H1 (cell line): Measurements from ENCODE around the gene CD38. TPM values are rescaled to one million over a fixed set of nuclear protein-coding genes. Genes with fewer than 3 reads are reported as not detected.

Experiments used
- CTCF ChIA-PET: fragments of 300-600 bp; sonication (Branson Sonifier 250); formaldehyde crosslinking; loops from one replicate; lab custom pipeline; 2021; ENCODE audit not compliant: partially characterized antibody; lab: Charles Lee
- POLR2A ChIA-PET: fragments of 300-600 bp; sonication (Branson Sonifier 250); formaldehyde crosslinking; loops from one replicate; lab custom pipeline; 2021; ENCODE audit warnings: inconsistent platforms; ENCODE audit not compliant: partially characterized antibody; lab: Charles Lee
- DNase-seq, 2 experiments: peaks; one replicate each; pipeline versions ENCODE4 v3.0.0 to v3.0.0-alpha.2; 2010 to 2022; ENCODE audit warnings: low spot score in 2 of 2, low read depth in 1 of 2, mixed read lengths in 1 of 2
- FAIRE-seq: peaks from 2 replicates; lab custom pipeline; 2011; peaks lifted over from hg19 to GRCh38; lab: Jason Lieb, UNC
- H2AFZ ChIP-seq: 2 replicates; pipeline ENCODE4 v1.8.1; 2012; ENCODE audit warnings: low read length, inconsistent platforms
- H2AK5ac ChIP-seq: 2 replicates; pipeline ENCODE4 v1.6.1; 2013; ENCODE audit warnings: low read depth, low read length
- H2BK120ac ChIP-seq: replicated peaks from 2 replicates; pipeline ENCODE3; 2013; ENCODE audit warnings: low read depth, low read length, inconsistent platforms
- H2BK12ac ChIP-seq: 2 replicates; pipeline ENCODE4 v1.6.1; 2013; ENCODE audit warnings: low read depth, low read length
- H2BK15ac ChIP-seq: 2 replicates; pipeline ENCODE4 v1.6.1; 2013; ENCODE audit warnings: low read length
- H2BK20ac ChIP-seq: 2 replicates; pipeline ENCODE4 v1.6.1; 2013; ENCODE audit warnings: low read length
- H2BK5ac ChIP-seq: 2 replicates; pipeline ENCODE4 v1.6.1; 2013; ENCODE audit warnings: low read depth, low read length
- H3K14ac ChIP-seq: 2 replicates; pipeline ENCODE4 v1.6.1; 2013; ENCODE audit warnings: inconsistent platforms; ENCODE audit not compliant: insufficient read length
- H3K18ac ChIP-seq: 2 replicates; pipeline ENCODE4 v1.6.1; 2013; ENCODE audit warnings: low read length; ENCODE audit errors: extremely low read depth
- H3K23ac ChIP-seq: 2 replicates; pipeline ENCODE4 v1.6.1; 2013; ENCODE audit warnings: inconsistent platforms; ENCODE audit not compliant: insufficient read length
- H3K23me2 ChIP-seq: 2 replicates; pipeline ENCODE4 v1.6.1; 2013; ENCODE audit warnings: low read depth, low read length
- H3K27ac ChIP-seq: 2 replicates; pipeline ENCODE4 v1.6.1; 2011; ENCODE audit warnings: low read depth, low read length, inconsistent platforms
- H3K27me3 ChIP-seq, 4 experiments: replicated peaks in 1 of 4; 1 replicate in 1 of 4; 2 replicates in 3 of 4; pipeline versions ENCODE4 v1.6.1 to v1.8.1; 2011 to 2013; ENCODE audit warnings: low read length in 3 of 4, mild to moderate bottlenecking in 3 of 4, inconsistent platforms in 2 of 4, mixed read lengths in 2 of 4, moderate library complexity in 1 of 4; ENCODE audit not compliant: control insufficient read depth in 3 of 4, insufficient read depth in 3 of 4; ENCODE audit errors: extremely low read depth in 1 of 4
- H3K36me3 ChIP-seq, 4 experiments: 2 replicates each; pipeline versions ENCODE4 v1.6.1 to v1.8.1; 2011 to 2013; ENCODE audit warnings: mild to moderate bottlenecking in 4 of 4, low read length in 3 of 4, moderate library complexity in 2 of 4, control low read depth in 1 of 4, inconsistent platforms in 1 of 4; ENCODE audit not compliant: insufficient read depth in 4 of 4, control insufficient read depth in 2 of 4
- H3K4ac ChIP-seq: replicated peaks from 2 replicates; pipeline ENCODE3; 2013; ENCODE audit warnings: low read length, low read depth, mixed read lengths, inconsistent platforms; ENCODE audit not compliant: insufficient read length
- H3K4me1 ChIP-seq, 4 experiments: replicated peaks in 1 of 4; 1 replicate in 1 of 4; 2 replicates in 3 of 4; pipeline versions ENCODE4 v1.6.1 to v1.8.1; 2011 to 2013; ENCODE audit warnings: low read length in 3 of 4, inconsistent platforms in 2 of 4, mixed read lengths in 1 of 4; ENCODE audit not compliant: insufficient read depth in 4 of 4, control insufficient read depth in 3 of 4
- H3K4me2 ChIP-seq, 2 experiments: 2 replicates each; pipeline versions ENCODE4 v1.6.1 to v1.8.1; 2011 to 2013; ENCODE audit warnings: low read depth in 2 of 2, low read length in 2 of 2, control low read depth in 1 of 2, inconsistent platforms in 1 of 2, mild to moderate bottlenecking in 1 of 2; ENCODE audit not compliant: insufficient read depth in 1 of 2
- H3K4me3 ChIP-seq, 4 experiments: fragments of 200-600, 300-600 bp in 1 of 4; sonication (generic), shearing (Covaris generic), sonication (Bioruptor Twin) in 1 of 4; 2 replicates each; pipeline versions ENCODE4 v1.5.1 to v1.8.1; 2011 to 2016; ENCODE audit warnings: low read length in 4 of 4, low read depth in 3 of 4, control low read depth in 2 of 4, inconsistent platforms in 2 of 4, mild to moderate bottlenecking in 2 of 4, mixed read lengths in 1 of 4, moderate library complexity in 1 of 4; ENCODE audit not compliant: insufficient read depth in 2 of 4; ENCODE audit errors: extremely low read depth in 1 of 4
- H3K56ac ChIP-seq: replicated peaks from 2 replicates; pipeline ENCODE3; 2013; ENCODE audit warnings: low read depth, mild to moderate bottlenecking, mixed read lengths, low read length, inconsistent platforms; ENCODE audit not compliant: insufficient read length
- H3K79me1 ChIP-seq: 2 replicates; pipeline ENCODE4 v1.6.1; 2013; ENCODE audit warnings: low read depth, low read length, control low read depth
- H3K79me2 ChIP-seq, 2 experiments: 2 replicates each; pipeline versions ENCODE4 v1.6.1 to v1.8.1; 2012 to 2013; ENCODE audit warnings: low read length in 2 of 2, mild to moderate bottlenecking in 2 of 2, inconsistent platforms in 1 of 2; ENCODE audit not compliant: insufficient read depth in 2 of 2, control insufficient read depth in 1 of 2
- H3K9ac ChIP-seq, 4 experiments: replicated peaks in 1 of 4; 1 replicate in 1 of 4; 2 replicates in 3 of 4; pipeline versions ENCODE4 v1.6.1 to v1.8.1; 2011 to 2013; ENCODE audit warnings: low read depth in 3 of 4, low read length in 3 of 4, control low read depth in 2 of 4, mild to moderate bottlenecking in 2 of 4, moderate library complexity in 2 of 4, inconsistent platforms in 1 of 4; ENCODE audit errors: extremely low read depth in 1 of 4
- H3K9me3 ChIP-seq, 2 experiments: 2 replicates each; pipeline versions ENCODE4 v1.6.1 to v1.8.1; 2012 to 2013; ENCODE audit warnings: mild to moderate bottlenecking in 2 of 2, moderate library complexity in 2 of 2, control low read depth in 1 of 2, inconsistent platforms in 1 of 2, low read depth in 1 of 2, low read length in 1 of 2, mixed read lengths in 1 of 2; ENCODE audit not compliant: insufficient read depth in 2 of 2
- H4K20me1 ChIP-seq, 2 experiments: replicated peaks in 1 of 2; 2 replicates each; pipeline versions ENCODE3 to v1.8.1; 2011 to 2013; ENCODE audit warnings: inconsistent platforms in 2 of 2, low read length in 2 of 2, mild to moderate bottlenecking in 1 of 2; ENCODE audit not compliant: insufficient read depth in 2 of 2, control insufficient read depth in 1 of 2
- H4K5ac ChIP-seq: 2 replicates; pipeline ENCODE4 v1.6.1; 2013; ENCODE audit warnings: low read length, low read depth, mixed read lengths, inconsistent platforms; ENCODE audit not compliant: insufficient read length
- H4K8ac ChIP-seq: 2 replicates; pipeline ENCODE4 v1.8.0; 2013; ENCODE audit warnings: mild to moderate bottlenecking, moderate library complexity, low read length, inconsistent platforms; ENCODE audit not compliant: insufficient read depth; ENCODE audit errors: extremely low read depth
- H4K91ac ChIP-seq: replicated peaks from 2 replicates; pipeline ENCODE3; 2013; ENCODE audit warnings: low read length, mixed read lengths, inconsistent platforms; ENCODE audit not compliant: insufficient read length
- BCL11A ChIP-seq, 2 experiments: IDR thresholded peaks; one replicate each; pipeline ENCODE4 v1.6.1; 2011; ENCODE audit warnings: low read depth in 2 of 2, low read length in 2 of 2, mild to moderate bottlenecking in 2 of 2
- CTCF ChIP-seq, 3 experiments: IDR thresholded peaks; 1 replicate in 2 of 3; 2 replicates in 1 of 3; pipeline versions ENCODE4 v1.5.1 to v1.6.1; 2011; ENCODE audit warnings: low read length in 3 of 3, mild to moderate bottlenecking in 3 of 3, inconsistent platforms in 2 of 3, low read depth in 1 of 3, moderate library complexity in 1 of 3; ENCODE audit not compliant: insufficient read depth in 1 of 3; ENCODE audit errors: control extremely low read depth in 1 of 3
- EGR1 ChIP-seq: IDR thresholded peaks from 2 replicates; pipeline ENCODE4 v1.6.1; 2011; ENCODE audit warnings: low read depth, low read length, borderline replicate concordance
- GTF2F1 ChIP-seq: IDR thresholded peaks from 2 replicates; pipeline ENCODE4 v1.6.1; 2012; ENCODE audit warnings: low read depth, low read length, improper control_type of control experiment, borderline replicate concordance
- HDAC2 ChIP-seq, 2 experiments: fragments of 300-600 bp in 1 of 2; sonication (generic) in 1 of 2; IDR thresholded peaks; 2 replicates each; pipeline ENCODE4 v1.6.1; 2011 to 2012; ENCODE audit warnings: low read depth in 2 of 2, low read length in 2 of 2, mild to moderate bottlenecking in 2 of 2, moderate library complexity in 2 of 2, borderline replicate concordance in 1 of 2, inconsistent platforms in 1 of 2
- HDAC6 ChIP-seq: IDR thresholded peaks from one replicate; pipeline ENCODE4 v1.7.1; 2012; ENCODE audit warnings: low read depth, mild to moderate bottlenecking, inconsistent platforms, low read length, moderate library complexity
- RNF2 ChIP-seq: fragments of 200-900, 300-1000 bp; sonication (generic); IDR thresholded peaks from 2 replicates; pipeline ENCODE4 v1.7.1; 2016; ENCODE audit warnings: borderline replicate concordance, low read depth, mild to moderate bottlenecking, antibody characterized with exemption, low read length; ENCODE audit not compliant: poor library complexity, severe bottlenecking; ENCODE audit errors: missing control alignments
- SIRT6 ChIP-seq: IDR thresholded peaks from one replicate; pipeline ENCODE4 v1.7.1; 2012; ENCODE audit warnings: low read length, inconsistent platforms
- SUZ12 ChIP-seq: fragments of 200-600 bp; sonication (generic); IDR thresholded peaks from 2 replicates; pipeline ENCODE4 v1.6.1; 2012; ENCODE audit warnings: mild to moderate bottlenecking, inconsistent platforms, low read length, moderate library complexity, mixed read lengths
- TEAD4 ChIP-seq: IDR thresholded peaks from 2 replicates; pipeline ENCODE4 v1.6.1; 2012; ENCODE audit warnings: low read depth, low read length, inconsistent platforms, mixed read lengths
- USF2 ChIP-seq: IDR thresholded peaks from 2 replicates; pipeline ENCODE4 v1.6.1; 2011; ENCODE audit warnings: low read length, improper control_type of control experiment
- polyA plus RNA-seq, 7 experiments: library from polyadenylated mRNA; depleted of rRNA in 3 of 7; stranded (reverse) in 5 of 7; unstranded in 2 of 7; fragments of >200 nt in 5 of 7; fragments of 200-250 nt in 2 of 7; gene quantifications; 1 replicate in 5 of 7; 2 replicates in 1 of 7; 4 replicates in 1 of 7; pipeline versions ENCODE4 v1.2.1 to v1.2.3, GENCODE V29; 2011 to 2013; ENCODE audit warnings: missing spikeins in 2 of 7, mixed read lengths in 2 of 7
- total RNA-seq: library from RNA; stranded (reverse); fragmentation: NEBNext Ultra II Directional; extraction: Animal tissue kit (Norgen Biotek cat#: 25700); gene quantifications from 2 replicates; pipeline ENCODE4 v1.2.1, GENCODE V29; 2021

CD38 gene
- total and polyA plus RNA-seq, 2 of the 8 experiments (the other 6 are each of a cell fraction or from before 2014, with no cell fraction given), result 0.14 to 0.24 TPM

GRCh38 chr4:15898902-15899301 lies 120.8 kb downstream of the CD38 start:
- no peaks in the 10 kb centered on the region for H4K20me1 ChIP-seq
- FAIRE-seq (no peak), DNase-seq (no peak)
- no peak overlapping the region for H3K18ac ChIP-seq
- H3K56ac ChIP-seq, result no peak overlapping the region
- H4K5ac ChIP-seq, result no peak overlapping the region
- H2BK5ac ChIP-seq, result no peak overlapping the region
- H4K91ac ChIP-seq, result no peak overlapping the region
- H3K79me1 ChIP-seq, result no peaks in the 10 kb centered on the region
- no peak overlapping the region for H3K23ac ChIP-seq
- no peak overlapping the region for H2BK20ac ChIP-seq
- ChIA-PET CTCF (interaction anchor here (0.6 kb wide), 2 partner anchors 24 to 388 kb away, joined by 3 read pairs; no protein-coding TSS in a partner anchor), POLR2A (no interaction called here)
- no peaks in the 10 kb centered on the region for H3K36me3 ChIP-seq
- no peak overlapping the region for H2BK15ac ChIP-seq
- no peaks in the 10 kb centered on the region for H3K4me1 ChIP-seq
- no peak overlapping the region for H3K4ac ChIP-seq
- no peaks in the 10 kb centered on the region for H3K23me2 ChIP-seq
- no peaks in the 10 kb centered on the region for H3K79me2 ChIP-seq
- H2BK120ac ChIP-seq, result no peak overlapping the region
- no peak overlapping the region for H2AFZ ChIP-seq
- H4K8ac ChIP-seq, result no peak overlapping the region
- no peak overlapping the region for H3K27ac ChIP-seq
- no peak overlapping the region for H3K4me2 ChIP-seq
- H2AK5ac ChIP-seq, result no peak overlapping the region
- H3K14ac ChIP-seq, result no peak overlapping the region
- no peak overlapping the region for H2BK12ac ChIP-seq
- no peak overlapping the region for H3K9ac ChIP-seq
- no peaks in the 10 kb centered on the region for H3K27me3 ChIP-seq
- no peak overlapping the region for H3K4me3 ChIP-seq
- H3K9me3 ChIP-seq, result no peaks in the 10 kb centered on the region
- TF ChIP-seq HDAC2 (IDR thresholded peaks at IDR 0.05; ENCODE audit: borderline replicate concordance in 1 of 2, low read depth in 2 of 2, low read length in 2 of 2), result no peak
- TF ChIP-seq SIRT6, result no peak
- TF ChIP-seq RNF2, result no peak
- TF ChIP-seq HDAC6, result no peak
- TF ChIP-seq CTCF (IDR thresholded peaks at IDR 0.05; ENCODE audit: control extremely low read depth in 1 of 3, insufficient read depth in 1 of 3, low read depth in 1 of 3, low read length in 3 of 3), result no peak
- no peak for TF ChIP-seq USF2
- TF ChIP-seq SUZ12, result no peak
- TF ChIP-seq EGR1, result no peak
- TF ChIP-seq BCL11A (IDR thresholded peaks at IDR 0.05; ENCODE audit: low read depth in 2 of 2, low read length in 2 of 2), result no peak
- no peak for TF ChIP-seq TEAD4
- TF ChIP-seq GTF2F1, result no peak
